ENCODE results near the gene FSTL5. TPM values are rescaled to one million over a fixed set of nuclear protein-coding genes. Genes with fewer than 3 reads are reported as not detected.

The FSTL5 gene
- total and polyA plus RNA-seq, 2 of the 13 experiments (the other 11 are each of a cell fraction or from before 2014, with no cell fraction given) = 0.03 to 0.07 TPM

GRCh38 chr4:161813389-161813788 is 350.4 kb downstream of the FSTL5 start:
- 4% methylated on average over 5 of the region's 5 CpGs for WGBS (ENCODE audit: low lambda C conversion rate)

More at GRCh38 chr4:161813389-161813788, 350.4 kb downstream of the FSTL5 start:
- no peaks in the 10 kb centered on the region for H3K79me2 ChIP-seq (ENCODE audit: insufficient read depth, low read length)
- H4K20me1 ChIP-seq (ENCODE audit: insufficient read depth, low read length) = no peaks in the 10 kb centered on the region
- H3K27me3 ChIP-seq (ENCODE audit: control insufficient read depth in 1 of 2, insufficient read depth in 2 of 2, low read length in 2 of 2) = no peaks in the 10 kb centered on the region
- H3K9ac ChIP-seq (ENCODE audit: insufficient read depth, low read depth, low read length) = no peak overlapping the region
- POLR2A ChIA-PET = no interaction called here
- DNase-seq (ENCODE audit: low spot score) = no peak
- H3K4me1 ChIP-seq (ENCODE audit: insufficient read depth, low read length) = no peaks in the 10 kb centered on the region
- FAIRE-seq = no peak
- no peak overlapping the region for H3K27ac ChIP-seq (ENCODE audit: extremely low read length, insufficient read depth, low read length)
- no peaks in the 10 kb centered on the region for H3K36me3 ChIP-seq (replicated peaks in 1 of 2; ENCODE audit: control insufficient read depth in 1 of 2, insufficient read depth in 2 of 2, low read length in 2 of 2)
- intact Hi-C loops (cut with micrococcal nuclease; ENCODE audit: unreplicated experiment) (no loop called here), in situ Hi-C loops (cut with HindIII; ENCODE audit: extremely low pct_ligation_motif_present, low pct_unique_long_range_greater_than_20kb) (no loop called here)
- no TSS peak for BruUV-seq (replicated peaks)
- H3K4me2 ChIP-seq (ENCODE audit: low read depth, low read length) = no peak overlapping the region
- no peak overlapping the region for H2AFZ ChIP-seq (ENCODE audit: low read length)
- CTCF ChIA-PET (ENCODE audit: low intra/inter-chr PET ratio, low total read pairs) = no interaction called here
- H3K4me3 ChIP-seq (replicated peaks in 1 of 3; ENCODE audit: insufficient read depth in 1 of 3, low read depth in 2 of 3, low read length in 3 of 3) = no peak overlapping the region
- no peak for ATAC-seq
- TF ChIP-seq MAFK (conservative IDR thresholded peaks at IDR 0.05 in 1 of 2, IDR thresholded peaks at IDR 0.05 in 1 of 2; ENCODE audit: low read length in 2 of 2) (peak; percentile 67), ZNF230 (CRISPR knock-in tag; IDR thresholded peaks at IDR 0.05) (no peak), ZFP36 (IDR thresholded peaks at IDR 0.05; ENCODE audit: borderline replicate concordance, low read depth, low read length, partially characterized antibody) (no peak), RAD21 (CRISPR knock-in tag; IDR thresholded peaks at IDR 0.05) (no peak), MAFF (IDR thresholded peaks at IDR 0.05; ENCODE audit: low read depth, low read length) (peak; percentile 64), ZNF776 (CRISPR knock-in tag; IDR thresholded peaks at IDR 0.05) (no peak), DPF2 (CRISPR knock-in tag; IDR thresholded peaks at IDR 0.05; ENCODE audit: borderline replicate concordance, low read depth) (no peak), NRL (CRISPR knock-in tag; IDR thresholded peaks at IDR 0.05; ENCODE audit: borderline replicate concordance) (no peak), PBX2 (CRISPR knock-in tag; IDR thresholded peaks at IDR 0.05) (no peak)
- TF ChIP-seq, protein P1, sequence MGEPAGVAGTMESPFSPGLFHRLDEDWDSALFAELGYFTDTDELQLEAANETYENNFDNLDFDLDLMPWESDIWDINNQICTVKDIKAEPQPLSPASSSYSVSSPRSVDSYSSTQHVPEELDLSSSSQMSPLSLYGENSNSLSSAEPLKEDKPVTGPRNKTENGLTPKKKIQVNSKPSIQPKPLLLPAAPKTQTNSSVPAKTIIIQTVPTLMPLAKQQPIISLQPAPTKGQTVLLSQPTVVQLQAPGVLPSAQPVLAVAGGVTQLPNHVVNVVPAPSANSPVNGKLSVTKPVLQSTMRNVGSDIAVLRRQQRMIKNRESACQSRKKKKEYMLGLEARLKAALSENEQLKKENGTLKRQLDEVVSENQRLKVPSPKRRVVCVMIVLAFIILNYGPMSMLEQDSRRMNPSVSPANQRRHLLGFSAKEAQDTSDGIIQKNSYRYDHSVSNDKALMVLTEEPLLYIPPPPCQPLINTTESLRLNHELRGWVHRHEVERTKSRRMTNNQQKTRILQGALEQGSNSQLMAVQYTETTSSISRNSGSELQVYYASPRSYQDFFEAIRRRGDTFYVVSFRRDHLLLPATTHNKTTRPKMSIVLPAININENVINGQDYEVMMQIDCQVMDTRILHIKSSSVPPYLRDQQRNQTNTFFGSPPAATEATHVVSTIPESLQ (CRISPR knock-in tag; conservative IDR thresholded peaks at IDR 0.05) = no peak
- no peaks in the 10 kb centered on the region for H3K9me3 ChIP-seq (ENCODE audit: low read length)
